PC-9 (cell line): ENCODE measurements around the gene PLPP1. TPM values are rescaled to one million over a fixed set of nuclear protein-coding genes. Genes with fewer than 3 reads are reported as not detected.

Source experiments
- BruUV-seq: library from RNA; stranded (reverse); fragments of 400-500 nt; replicated peaks from 2 replicates; lab custom pipeline; 2021; lab: Mats Ljungman, UMichigan
- CTCF ChIA-PET: fragments of 300-600 bp; sonication (Branson Sonifier 250); formaldehyde crosslinking; loops from one replicate; lab custom pipeline; 2022; ENCODE audit warnings: antibody characterized with exemption; lab: Charles Lee
- POLR2A ChIA-PET: fragments of 300-600 bp; sonication (Branson Sonifier 250); formaldehyde crosslinking; loops from one replicate; lab custom pipeline; 2022; ENCODE audit warnings: antibody characterized with exemption; ENCODE audit not compliant: unreplicated experiment; lab: Charles Lee
- DNase-seq, 2 experiments: peaks; one replicate each; pipeline versions ENCODE4 v3.0.0 to v3.0.0-alpha.2; 2015 to 2022; ENCODE audit warnings: mixed read lengths in 1 of 2
- H2AFZ ChIP-seq: fragments of 200-600 bp; sonication (generic); 2 replicates; pipeline ENCODE4 v1.8.1; 2017; ENCODE audit warnings: antibody characterized with exemption
- H3F3A ChIP-seq: fragments of 200-600 bp; sonication (generic); 2 replicates; pipeline ENCODE4 v1.8.1; 2017; ENCODE audit warnings: antibody characterized with exemption, mild to moderate bottlenecking, low read depth; ENCODE audit not compliant: insufficient read depth
- H3K27ac ChIP-seq: fragments of 200-600 bp; sonication (generic); 2 replicates; pipeline ENCODE4 v1.6.1; 2016; ENCODE audit warnings: mixed run types
- H3K27me3 ChIP-seq: fragments of 200-600 bp; sonication (generic); 2 replicates; pipeline ENCODE4 v1.6.1; 2016; ENCODE audit warnings: low read depth, mixed run types; ENCODE audit not compliant: insufficient read depth
- H3K36me3 ChIP-seq: fragments of 200-600 bp; sonication (generic); 2 replicates; pipeline ENCODE4 v1.6.1; 2016; ENCODE audit warnings: low read depth, mixed run types
- H3K4me1 ChIP-seq: fragments of 200-600 bp; sonication (generic); replicated peaks from 2 replicates; pipeline ENCODE4 v1.6.1; 2016; ENCODE audit warnings: mixed run types; ENCODE audit not compliant: insufficient read depth
- H3K4me2 ChIP-seq: fragments of 200-600 bp; sonication (generic); 2 replicates; pipeline ENCODE4 v1.6.1; 2017; ENCODE audit warnings: mixed run types
- H3K4me3 ChIP-seq: fragments of 200-600 bp; sonication (generic); 2 replicates; pipeline ENCODE4 v1.6.1; 2016; ENCODE audit warnings: mixed run types
- H3K79me2 ChIP-seq: fragments of 200-600 bp; sonication (generic); 2 replicates; pipeline ENCODE4 v1.6.1; 2017; ENCODE audit warnings: low read depth, mixed run types
- H3K9me2 ChIP-seq: fragments of 200-600 bp; sonication (generic); 2 replicates; pipeline ENCODE4 v1.8.1; 2017; ENCODE audit warnings: mild to moderate bottlenecking; ENCODE audit not compliant: insufficient read depth
- H3K9me3 ChIP-seq: fragments of 200-600 bp; sonication (generic); 2 replicates; pipeline ENCODE4 v1.8.1; 2016; ENCODE audit warnings: low read depth; ENCODE audit not compliant: insufficient read depth
- H4K20me1 ChIP-seq: fragments of 200-600 bp; sonication (generic); 2 replicates; pipeline ENCODE4 v1.8.1; 2017; ENCODE audit not compliant: insufficient read depth
- EZH2 ChIP-seq: fragments of 200-600 bp; sonication (generic); IDR thresholded peaks from 2 replicates; pipeline ENCODE4 v1.8.0; 2017; ENCODE audit warnings: antibody characterized with exemption, low read depth
- intact Hi-C: fragments of 100-400 bp; cut with micrococcal nuclease; formaldehyde crosslinking; loops from one replicate; pipeline ENCODE4 v1.10.0; 2022; ENCODE audit not compliant: unreplicated experiment
- total RNA-seq: library from RNA; stranded (reverse); gene quantifications from 2 replicates; pipeline ENCODE4 v1.2.3, GENCODE V29; 2021
- TF ChIP-seq, protein P1 (sequence below): fragments of 200-600 bp; sonication (generic); conservative IDR thresholded peaks from 2 replicates; pipeline ENCODE4 v1.6.1; 2017; ENCODE audit warnings: mixed run types, antibody characterized with exemption, mild to moderate bottlenecking, moderate library complexity

PLPP1 gene
- total RNA-seq, 1 experiment from 2014 or later: 12.2 TPM

GRCh38 chr5:55569513-55569865, 34.7 kb upstream of the PLPP1 start:
- no peak overlapping the region for H2AFZ ChIP-seq
- no peak for DNase-seq
- no TSS peak for BruUV-seq
- no peaks in the 10 kb centered on the region for H3K79me2 ChIP-seq
- no peaks in the 10 kb centered on the region for H3K4me1 ChIP-seq
- intact Hi-C loops: no loop called here
- no peaks in the 10 kb centered on the region for H3K36me3 ChIP-seq
- CTCF ChIA-PET: no interaction called here
- H3K4me3 ChIP-seq: no peak overlapping the region
- H3K9me2 ChIP-seq: no peaks in the 10 kb centered on the region
- H3F3A ChIP-seq: no peaks in the 10 kb centered on the region
- H4K20me1 ChIP-seq: no peaks in the 10 kb centered on the region
- H3K4me2 ChIP-seq: no peak overlapping the region
- no peaks in the 10 kb centered on the region for H3K27me3 ChIP-seq
- no peak overlapping the region for H3K27ac ChIP-seq
- H3K9me3 ChIP-seq: no peaks in the 10 kb centered on the region
- TF ChIP-seq, protein P1, sequence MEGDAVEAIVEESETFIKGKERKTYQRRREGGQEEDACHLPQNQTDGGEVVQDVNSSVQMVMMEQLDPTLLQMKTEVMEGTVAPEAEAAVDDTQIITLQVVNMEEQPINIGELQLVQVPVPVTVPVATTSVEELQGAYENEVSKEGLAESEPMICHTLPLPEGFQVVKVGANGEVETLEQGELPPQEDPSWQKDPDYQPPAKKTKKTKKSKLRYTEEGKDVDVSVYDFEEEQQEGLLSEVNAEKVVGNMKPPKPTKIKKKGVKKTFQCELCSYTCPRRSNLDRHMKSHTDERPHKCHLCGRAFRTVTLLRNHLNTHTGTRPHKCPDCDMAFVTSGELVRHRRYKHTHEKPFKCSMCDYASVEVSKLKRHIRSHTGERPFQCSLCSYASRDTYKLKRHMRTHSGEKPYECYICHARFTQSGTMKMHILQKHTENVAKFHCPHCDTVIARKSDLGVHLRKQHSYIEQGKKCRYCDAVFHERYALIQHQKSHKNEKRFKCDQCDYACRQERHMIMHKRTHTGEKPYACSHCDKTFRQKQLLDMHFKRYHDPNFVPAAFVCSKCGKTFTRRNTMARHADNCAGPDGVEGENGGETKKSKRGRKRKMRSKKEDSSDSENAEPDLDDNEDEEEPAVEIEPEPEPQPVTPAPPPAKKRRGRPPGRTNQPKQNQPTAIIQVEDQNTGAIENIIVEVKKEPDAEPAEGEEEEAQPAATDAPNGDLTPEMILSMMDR: no peak
- TF ChIP-seq EZH2: no peak
- POLR2A ChIA-PET: no interaction called here

GRCh38 chr5:55568654-55569512, 34.1 kb upstream of the PLPP1 start:
- no peak overlapping the region for H3K27ac ChIP-seq
- H4K20me1 ChIP-seq: no peaks in the 10 kb centered on the region
- no peaks in the 10 kb centered on the region for H3K79me2 ChIP-seq
- no peak overlapping the region for H3K4me2 ChIP-seq
- H3K4me3 ChIP-seq: no peak overlapping the region
- H3K36me3 ChIP-seq: no peaks in the 10 kb centered on the region
- H3F3A ChIP-seq: no peaks in the 10 kb centered on the region
- TF ChIP-seq, protein P1: no peak
- TF ChIP-seq EZH2: no peak
- ChIA-PET CTCF (no interaction called here), POLR2A (no interaction called here)
- no peaks in the 10 kb centered on the region for H3K4me1 ChIP-seq
- no TSS peak for BruUV-seq
- no peaks in the 10 kb centered on the region for H3K9me2 ChIP-seq
- no peaks in the 10 kb centered on the region for H3K9me3 ChIP-seq
- H3K27me3 ChIP-seq: no peaks in the 10 kb centered on the region
- DNase-seq: no peak
- no peak overlapping the region for H2AFZ ChIP-seq
- intact Hi-C loops: no loop called here

- H3K4me1 ChIP-seq: no peaks in the 10 kb centered on the region
- ChIA-PET CTCF (no interaction called here), POLR2A (interaction anchor here (0.7 kb wide), 1 partner anchor 36 kb away, joined by 10 read pairs; no protein-coding TSS in a partner anchor)
- H3K9me3 ChIP-seq: no peaks in the 10 kb centered on the region
- H3K79me2 ChIP-seq: no peaks in the 10 kb centered on the region
- no peak for DNase-seq
- intact Hi-C loops: no loop called here
- no peak overlapping the region for H3K4me2 ChIP-seq
- no peak overlapping the region for H3K4me3 ChIP-seq
- BruUV-seq: no TSS peak
- no peak overlapping the region for H3K27ac ChIP-seq
- no peaks in the 10 kb centered on the region for H3K27me3 ChIP-seq
- H2AFZ ChIP-seq: no peak overlapping the region
- H4K20me1 ChIP-seq: no peaks in the 10 kb centered on the region
- H3F3A ChIP-seq: peaks cover 4% of the 10 kb centered on the region; the same call in 1 of the 2 replicates
- no peaks in the 10 kb centered on the region for H3K9me2 ChIP-seq
- H3K36me3 ChIP-seq: no peaks in the 10 kb centered on the region
- no peak for TF ChIP-seq EZH2
- TF ChIP-seq, protein P1: no peak
These were observed 30.0 kb upstream of the PLPP1 start for GRCh38 chr5:55564721-55565120.
